SK-N-SH treated with all-trans-retinoic acid at 6 μM for 48 hours (cell line): Measurements from ENCODE around the gene OR10A6.

Experiments
- ARNTL ChIP-seq: fragments of 450-650 bp; formaldehyde crosslinking; IDR thresholded peaks from 2 replicates; pipeline ENCODE4 v1.5.0; 2020; ENCODE audit warnings: low read depth, mild to moderate bottlenecking, moderate library complexity, borderline replicate concordance
- TOX ChIP-seq: fragments of 250-450 bp; sonication (Bioruptor Pico); IDR thresholded peaks from 2 replicates; pipeline ENCODE4 v1.8.0; 2021; ENCODE audit warnings: mild to moderate bottlenecking, moderate library complexity, borderline replicate concordance
- ZFP3 ChIP-seq: fragments of 250-450 bp; sonication (Bioruptor Pico); IDR thresholded peaks from 2 replicates; pipeline ENCODE4 v1.5.0; 2020; ENCODE audit warnings: mild to moderate bottlenecking, moderate library complexity
- TF ChIP-seq, protein P1 (sequence below): fragments of 250-450 bp; sonication (Bioruptor Pico); IDR thresholded peaks from 2 replicates; pipeline ENCODE4 v1.8.0; 2020; ENCODE audit warnings: mild to moderate bottlenecking, moderate library complexity, borderline replicate concordance
- TF ChIP-seq, protein P2 (sequence below): fragments of 250-450 bp; sonication (Bioruptor Pico); IDR thresholded peaks from 2 replicates; pipeline ENCODE4 v1.5.1; 2021; ENCODE audit warnings: mild to moderate bottlenecking, moderate library complexity

DNA sequence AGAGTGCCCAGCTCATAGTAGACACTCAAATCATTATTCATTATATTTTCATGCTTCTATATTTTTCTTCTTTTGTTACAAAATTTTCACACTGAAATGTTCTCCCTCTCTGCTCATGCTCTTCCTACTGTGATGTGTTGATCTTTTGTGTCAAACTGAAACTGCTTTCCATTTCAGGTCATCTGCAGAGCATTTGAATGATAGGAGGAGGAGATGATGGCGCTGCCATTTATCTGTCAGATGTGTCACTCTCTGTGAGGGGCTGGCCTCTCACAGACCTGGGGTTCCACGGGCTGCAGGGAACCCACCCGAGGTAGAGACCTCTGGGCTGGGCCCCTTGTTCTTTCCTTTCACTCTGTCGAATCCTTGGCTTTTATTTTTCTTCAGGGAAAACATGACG, 41.1 kb downstream of the OR10A6 start:
- TF ChIP-seq TOX (CRISPR knock-in tag) (no peak), ARNTL (no peak), ZFP3 (CRISPR knock-in tag) (no peak)
- TF ChIP-seq, protein P1, sequence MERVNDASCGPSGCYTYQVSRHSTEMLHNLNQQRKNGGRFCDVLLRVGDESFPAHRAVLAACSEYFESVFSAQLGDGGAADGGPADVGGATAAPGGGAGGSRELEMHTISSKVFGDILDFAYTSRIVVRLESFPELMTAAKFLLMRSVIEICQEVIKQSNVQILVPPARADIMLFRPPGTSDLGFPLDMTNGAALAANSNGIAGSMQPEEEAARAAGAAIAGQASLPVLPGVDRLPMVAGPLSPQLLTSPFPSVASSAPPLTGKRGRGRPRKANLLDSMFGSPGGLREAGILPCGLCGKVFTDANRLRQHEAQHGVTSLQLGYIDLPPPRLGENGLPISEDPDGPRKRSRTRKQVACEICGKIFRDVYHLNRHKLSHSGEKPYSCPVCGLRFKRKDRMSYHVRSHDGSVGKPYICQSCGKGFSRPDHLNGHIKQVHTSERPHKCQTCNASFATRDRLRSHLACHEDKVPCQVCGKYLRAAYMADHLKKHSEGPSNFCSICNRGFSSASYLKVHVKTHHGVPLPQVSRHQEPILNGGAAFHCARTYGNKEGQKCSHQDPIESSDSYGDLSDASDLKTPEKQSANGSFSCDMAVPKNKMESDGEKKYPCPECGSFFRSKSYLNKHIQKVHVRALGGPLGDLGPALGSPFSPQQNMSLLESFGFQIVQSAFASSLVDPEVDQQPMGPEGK (CRISPR knock-in tag), result no peak
- TF ChIP-seq, protein P2, sequence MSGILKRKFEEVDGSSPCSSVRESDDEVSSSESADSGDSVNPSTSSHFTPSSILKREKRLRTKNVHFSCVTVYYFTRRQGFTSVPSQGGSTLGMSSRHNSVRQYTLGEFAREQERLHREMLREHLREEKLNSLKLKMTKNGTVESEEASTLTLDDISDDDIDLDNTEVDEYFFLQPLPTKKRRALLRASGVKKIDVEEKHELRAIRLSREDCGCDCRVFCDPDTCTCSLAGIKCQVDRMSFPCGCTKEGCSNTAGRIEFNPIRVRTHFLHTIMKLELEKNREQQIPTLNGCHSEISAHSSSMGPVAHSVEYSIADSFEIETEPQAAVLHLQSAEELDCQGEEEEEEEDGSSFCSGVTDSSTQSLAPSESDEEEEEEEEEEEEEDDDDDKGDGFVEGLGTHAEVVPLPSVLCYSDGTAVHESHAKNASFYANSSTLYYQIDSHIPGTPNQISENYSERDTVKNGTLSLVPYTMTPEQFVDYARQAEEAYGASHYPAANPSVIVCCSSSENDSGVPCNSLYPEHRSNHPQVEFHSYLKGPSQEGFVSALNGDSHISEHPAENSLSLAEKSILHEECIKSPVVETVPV, result no peak
